Rectal smooth muscle tissue (tissue), 1 donor: Measurements from ENCODE around the gene KPTN.
"Not testable (repeated sequence)": the region's sequence is repeated elsewhere in the genome, so short reads cannot be mapped to it uniquely, and the experiment has no call there.

ENCODE experiments used
- H3K27ac ChIP-seq: one replicate; pipeline ENCODE4 v1.7.0; 2013; ENCODE audit warnings: low read depth, low read length, inconsistent platforms
- H3K27me3 ChIP-seq: one replicate; pipeline ENCODE4 v1.7.0; 2013; ENCODE audit warnings: low read length; ENCODE audit not compliant: control insufficient read depth, insufficient read depth
- H3K36me3 ChIP-seq: one replicate; pipeline ENCODE4 v1.7.0; 2013; ENCODE audit warnings: low read length; ENCODE audit not compliant: control insufficient read depth, insufficient read depth
- H3K4me1 ChIP-seq: one replicate; pipeline ENCODE4 v1.7.0; 2013; ENCODE audit warnings: low read length; ENCODE audit not compliant: control insufficient read depth, insufficient read depth
- H3K4me3 ChIP-seq: one replicate; pipeline ENCODE4 v1.7.0; 2013; ENCODE audit warnings: low read length
- H3K9ac ChIP-seq: one replicate; pipeline ENCODE4 v1.7.0; 2013; ENCODE audit warnings: low read length

The KPTN gene

DNA sequence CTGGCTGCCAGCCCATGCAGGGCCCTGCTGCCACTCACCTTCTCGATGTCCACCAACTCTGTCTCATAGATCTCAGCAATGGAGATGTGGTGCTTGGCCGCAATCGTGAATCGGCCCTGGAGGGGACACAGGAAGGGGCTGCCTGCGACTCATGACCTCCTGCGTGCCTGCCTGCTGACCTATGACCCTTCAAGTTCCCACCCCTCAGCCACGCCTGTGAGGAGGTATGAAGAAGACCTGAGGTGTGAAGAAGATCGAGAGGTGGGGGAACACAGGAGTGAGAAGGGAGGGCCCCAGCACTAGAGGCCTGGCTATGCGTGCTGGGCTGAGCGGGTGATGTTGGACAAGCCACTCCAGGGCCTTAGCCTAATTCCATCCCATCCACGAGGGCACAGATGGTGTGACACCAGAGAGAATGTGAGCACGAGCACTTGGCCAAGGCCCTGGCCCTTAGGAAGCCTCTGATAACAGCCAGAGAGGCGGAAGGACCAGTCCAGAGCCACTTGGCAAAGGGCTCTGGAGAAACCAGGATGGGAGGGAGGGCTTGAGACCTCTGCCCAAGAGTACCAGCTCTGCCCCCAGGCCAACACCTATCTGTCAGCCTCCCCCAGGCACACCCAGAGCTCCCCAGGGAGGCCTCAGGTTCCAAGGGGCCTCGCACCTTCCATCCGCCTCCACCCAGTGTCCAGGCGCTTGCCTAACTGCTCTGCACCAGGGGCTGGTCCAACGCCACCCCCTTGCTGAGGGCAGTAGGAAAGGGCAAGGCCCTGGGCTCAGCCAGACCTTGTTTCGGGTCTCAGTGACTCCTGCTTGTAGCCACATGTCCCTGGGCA, 9.6 kb upstream of the KPTN start:
- Histone ChIP-seq H3K4me1 (no peaks in the 10 kb centered on the region), H3K27me3 (no peaks in the 10 kb centered on the region), H3K27ac (no peak overlapping the region), H3K36me3 (peaks cover 26% of the 10 kb centered on the region), H3K4me3 (no peak overlapping the region), H3K9ac (no peak overlapping the region)

GRCh38 chr19:47492571-47493377, 8.8 kb upstream of the KPTN start:
- Histone ChIP-seq H3K9ac (no peak overlapping the region), H3K27ac (no peak overlapping the region)

DNA sequence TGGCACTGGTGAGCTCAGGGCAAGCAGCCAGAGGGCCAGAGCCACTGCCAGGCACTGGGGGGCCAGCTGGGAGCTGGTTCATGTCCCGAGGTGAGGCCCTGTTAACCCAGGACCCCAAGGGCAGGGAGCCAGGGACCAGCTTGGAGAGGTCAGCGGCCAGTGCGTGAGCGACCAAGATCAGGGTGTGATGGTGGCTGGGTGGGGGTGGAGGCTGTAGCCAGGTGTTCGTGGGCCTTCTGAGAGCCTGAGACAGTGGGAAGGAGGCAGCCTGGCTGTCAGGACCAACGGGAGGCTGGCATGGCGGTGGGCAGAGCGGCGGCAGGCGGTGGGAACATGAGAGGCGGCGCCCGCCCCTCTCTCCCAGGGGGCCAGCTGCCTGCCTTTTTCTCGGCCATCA, 8.1 kb upstream of the KPTN start:
- Histone ChIP-seq H3K27me3 (no peaks in the 10 kb centered on the region), H3K4me1 (no peaks in the 10 kb centered on the region), H3K4me3 (no peak overlapping the region), H3K9ac (no peak overlapping the region), H3K27ac (no peak overlapping the region), H3K36me3 (peaks cover 25% of the 10 kb centered on the region)

More at GRCh38 chr19:47492571-47493377, 8.8 kb upstream of the KPTN start:
- Histone ChIP-seq H3K27me3 (no peaks in the 10 kb centered on the region), H3K4me1 (no peaks in the 10 kb centered on the region), H3K36me3 (peaks cover 25% of the 10 kb centered on the region), H3K4me3 (no peak overlapping the region)

DNA sequence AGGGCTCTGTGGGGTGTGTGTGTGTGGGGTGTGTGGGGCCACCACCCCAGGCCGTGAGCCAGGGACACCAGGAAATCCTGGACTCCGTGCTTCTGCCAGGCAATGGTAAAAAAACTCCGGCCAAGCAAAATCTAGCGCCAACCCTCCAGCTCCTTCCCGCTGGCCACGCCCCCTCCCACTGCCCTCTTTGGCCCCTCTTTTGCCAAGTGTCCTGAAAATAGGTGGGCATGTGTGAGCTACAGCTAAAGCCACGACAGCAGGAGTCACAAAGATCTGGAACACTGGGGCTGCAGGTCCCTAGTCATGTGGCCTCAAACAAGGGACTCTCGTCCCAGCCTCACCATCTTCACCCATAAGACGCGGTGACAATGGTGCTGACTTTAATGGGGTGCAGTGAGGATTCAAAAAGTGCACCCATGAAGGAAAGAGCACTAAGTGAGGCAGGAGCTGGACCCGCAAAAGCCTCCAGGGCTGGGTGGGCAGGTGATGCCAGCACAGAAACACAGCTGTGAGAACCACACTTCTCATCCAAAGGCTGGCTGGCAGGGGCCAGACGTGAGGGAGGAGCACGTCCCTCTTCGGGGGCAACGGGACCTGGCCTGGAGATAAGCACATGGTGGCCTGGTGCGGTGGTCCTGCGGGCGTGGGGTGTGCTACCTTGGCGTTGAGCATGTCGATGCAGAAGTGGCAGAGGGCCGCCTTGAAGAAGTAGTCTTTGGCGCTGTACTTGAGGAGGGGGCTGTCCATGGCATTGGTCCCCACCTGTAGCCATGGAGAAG, 7.5 kb upstream of the KPTN start:
- peaks cover 21% of the 10 kb centered on the region for H3K36me3 ChIP-seq
- no peak overlapping the region for H3K4me3 ChIP-seq
- H3K27ac ChIP-seq: no peak overlapping the region

DNA sequence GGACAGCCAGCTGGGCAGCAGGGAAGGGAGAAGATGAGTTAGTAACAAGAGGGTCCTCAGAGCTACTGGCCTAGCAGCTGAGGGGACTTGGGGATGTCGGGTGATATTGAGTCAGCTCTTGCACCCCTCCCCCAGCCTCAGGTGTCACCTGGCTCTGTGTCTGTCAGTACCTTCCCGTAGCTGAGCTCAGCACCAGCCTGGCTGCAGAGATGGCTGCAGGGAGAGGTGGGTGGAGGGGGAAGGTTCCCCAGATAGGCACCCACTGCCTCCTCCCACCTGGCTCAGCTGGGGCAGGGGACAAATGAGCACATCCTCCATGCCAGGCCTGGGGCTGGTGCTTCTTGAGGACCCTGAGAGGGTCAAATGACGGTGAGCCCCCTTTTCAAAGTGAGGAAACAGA, 6.8 kb upstream of the KPTN start:
- Histone ChIP-seq H3K4me3 (no peak overlapping the region), H3K27ac (no peak overlapping the region), H3K27me3 (no peaks in the 10 kb centered on the region), H3K36me3 (peaks cover 19% of the 10 kb centered on the region), H3K9ac (no peak overlapping the region), H3K4me1 (no peaks in the 10 kb centered on the region)

More for the DNA sequence above, 7.5 kb upstream of the KPTN start:
- Histone ChIP-seq H3K4me1 (no peaks in the 10 kb centered on the region), H3K27me3 (no peaks in the 10 kb centered on the region), H3K9ac (no peak overlapping the region)

DNA sequence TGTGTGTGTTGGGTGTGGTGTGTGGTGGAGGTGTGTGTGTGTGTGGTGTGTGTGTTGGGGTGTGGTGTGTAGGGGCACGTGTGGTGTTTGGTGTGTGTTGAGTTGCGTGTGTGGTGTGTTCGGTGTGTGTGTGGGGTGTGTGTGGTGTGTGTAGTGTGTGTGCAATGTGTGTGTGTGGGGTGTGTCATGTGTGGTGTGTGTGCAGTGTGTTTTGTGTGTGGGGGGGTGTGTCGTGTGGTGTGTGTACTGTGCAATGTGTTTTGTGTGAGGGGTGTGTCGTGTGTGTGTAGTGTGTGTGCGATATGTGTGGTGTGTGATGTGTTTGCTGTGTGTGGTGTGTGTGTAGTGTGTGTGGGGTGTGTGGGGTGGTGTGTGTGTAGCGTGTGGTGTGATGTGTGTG, 6.0 kb upstream of the KPTN start:
- Histone ChIP-seq H3K36me3 (peaks cover 11% of the 10 kb centered on the region), H3K27me3 (no peaks in the 10 kb centered on the region), H3K27ac (no peak overlapping the region), H3K9ac (no peak overlapping the region), H3K4me3 (no peak overlapping the region), H3K4me1 (no peaks in the 10 kb centered on the region)

- Histone ChIP-seq H3K4me3 (no peak overlapping the region), H3K36me3 (peaks cover 10% of the 10 kb centered on the region), H3K4me1 (no peaks in the 10 kb centered on the region), H3K27ac (no peak overlapping the region), H3K9ac (no peak overlapping the region), H3K27me3 (no peaks in the 10 kb centered on the region)
Measured at GRCh38 chr19:47489072-47489914, 5.3 kb upstream of the KPTN start.

- Histone ChIP-seq H3K27ac (no peak overlapping the region), H3K4me3 (no peak overlapping the region), H3K4me1 (no peaks in the 10 kb centered on the region), H3K27me3 (no peaks in the 10 kb centered on the region), H3K9ac (no peak overlapping the region), H3K36me3 (peaks cover 10% of the 10 kb centered on the region)
Measured at GRCh38 chr19:47487551-47488515, 3.8 kb upstream of the KPTN start.

DNA sequence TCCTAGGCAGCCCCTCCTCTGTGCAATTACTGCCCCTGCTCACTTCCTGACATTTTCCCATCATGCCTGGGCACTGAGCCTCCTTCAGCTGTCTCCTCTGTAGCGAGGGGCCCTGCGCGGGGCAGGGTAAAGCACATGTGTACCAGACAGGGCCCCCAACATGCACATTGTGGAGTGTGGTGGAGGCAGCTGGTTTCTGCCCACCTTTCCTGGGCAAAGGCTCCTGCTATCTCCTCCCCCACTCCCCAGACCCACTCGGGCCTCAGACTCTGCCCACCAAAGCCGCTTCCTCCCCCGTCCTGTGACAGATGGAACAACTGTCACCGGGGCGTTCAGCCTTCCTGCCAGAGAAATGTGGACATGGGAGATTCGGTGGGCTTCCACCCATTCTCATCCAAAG, 2.9 kb upstream of the KPTN start:
- H3K27ac ChIP-seq: no peak overlapping the region
- no peaks in the 10 kb centered on the region for H3K27me3 ChIP-seq
- H3K4me1 ChIP-seq: no peaks in the 10 kb centered on the region
- H3K36me3 ChIP-seq: peaks cover 6% of the 10 kb centered on the region
- no peak overlapping the region for H3K9ac ChIP-seq
- no peak overlapping the region for H3K4me3 ChIP-seq

- not testable (repeated sequence) for H3K9ac ChIP-seq, H3K4me1 ChIP-seq, H3K27me3 ChIP-seq, H3K4me3 ChIP-seq, H3K36me3 ChIP-seq, H3K27ac ChIP-seq
Measured at GRCh38 chr19:47486220-47486619, 2.2 kb upstream of the KPTN start.

DNA sequence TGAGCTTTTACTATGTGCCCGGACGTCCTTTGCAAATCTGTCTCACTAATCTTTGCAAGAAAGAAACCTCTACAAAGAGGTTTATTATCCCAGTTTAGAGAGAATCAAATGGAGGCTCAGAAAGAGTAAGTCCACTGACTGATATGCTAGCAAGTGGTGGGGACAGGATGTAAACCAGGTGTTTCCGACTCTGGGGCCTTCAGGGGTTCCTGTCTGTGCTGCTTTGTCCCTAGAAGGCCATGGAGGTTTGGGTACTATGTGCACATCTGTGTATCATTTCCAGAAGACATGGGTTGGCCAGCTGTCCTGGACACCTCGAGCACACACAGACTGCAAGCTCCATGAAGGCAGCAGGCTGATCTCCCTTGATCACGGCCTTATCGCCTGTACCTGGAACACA, 1.2 kb upstream of the KPTN start:
- no peak overlapping the region for H3K27ac ChIP-seq
- no peaks in the 10 kb centered on the region for H3K36me3 ChIP-seq
- no peaks in the 10 kb centered on the region for H3K4me1 ChIP-seq
- H3K27me3 ChIP-seq: no peaks in the 10 kb centered on the region
- H3K4me3 ChIP-seq: no peak overlapping the region
- no peak overlapping the region for H3K9ac ChIP-seq
